Measurements from ENCODE around the gene HEXIM2. TPM values are rescaled to one million over a fixed set of nuclear protein-coding genes. Genes with fewer than 3 reads are reported as not detected.

Gene HEXIM2
- total and polyA plus RNA-seq, 2 of the 13 experiments (the other 11 are each of a cell fraction or from before 2014, with no cell fraction given) = 27.1 to 32.4 TPM

DNA sequence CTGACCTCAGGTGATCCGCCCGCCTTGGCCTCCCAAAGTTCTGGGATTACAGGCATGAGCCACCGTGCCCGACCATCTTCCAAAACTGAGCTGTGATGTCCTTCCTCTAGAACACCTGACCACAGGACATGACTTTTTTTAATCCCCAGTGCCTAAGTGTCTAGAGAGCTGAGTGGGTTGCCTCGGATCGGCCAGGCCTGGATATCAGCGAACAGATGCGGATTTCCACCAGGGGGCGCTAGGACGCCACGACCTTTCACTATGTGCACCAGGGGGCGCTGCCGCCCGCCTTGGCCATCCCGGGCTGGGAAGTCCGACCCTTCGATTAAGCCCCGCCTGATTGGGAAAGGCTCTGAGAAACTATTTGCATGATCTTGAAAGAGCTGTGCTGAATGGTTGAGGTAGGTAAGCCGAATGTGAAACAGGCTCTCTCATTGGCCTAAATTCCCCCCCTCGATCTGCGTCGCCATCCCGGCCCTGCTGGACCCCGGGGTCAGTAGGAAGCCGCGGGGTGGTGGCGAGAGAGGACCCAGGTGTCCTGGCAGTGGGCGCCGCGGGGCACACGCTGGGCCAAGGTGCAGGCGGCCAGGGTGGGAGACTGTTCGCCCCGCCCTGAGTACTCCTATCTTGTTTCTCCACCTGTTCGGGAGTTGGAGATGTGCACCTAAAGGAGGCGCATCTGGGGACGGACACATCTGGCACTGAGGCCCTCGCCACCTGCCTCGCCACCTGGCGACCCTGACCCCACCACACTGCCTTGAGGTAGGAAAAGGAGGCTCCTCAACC lies 26.3 kb upstream of the HEXIM2 start, which contains the start of gene ACBD4 (continued):
- TF ChIP-seq XRCC5 (optimal IDR thresholded peaks at IDR 0.05; ENCODE audit: low read length) (peak; percentile 99), ZNF329 (CRISPR knock-in tag; IDR thresholded peaks at IDR 0.05; ENCODE audit: low read depth) (no peak), ARNT2 (CRISPR knock-in tag; IDR thresholded peaks at IDR 0.05; ENCODE audit: low read depth) (peak; percentile 85), KLF9 (CRISPR knock-in tag; IDR thresholded peaks at IDR 0.05; ENCODE audit: low read depth) (peak; percentile 81; the same call in 1 of the 2 replicates), ZNF530 (CRISPR knock-in tag; IDR thresholded peaks at IDR 0.05; ENCODE audit: low read depth) (peak; percentile 65; the same call in 1 of the 2 replicates), CBFB (CRISPR knock-in tag; IDR thresholded peaks at IDR 0.05) (peak; percentile 91), SAP130 (CRISPR knock-in tag; IDR thresholded peaks at IDR 0.05; ENCODE audit: low read depth) (peak; percentile 85), ZNF549 (CRISPR knock-in tag; IDR thresholded peaks at IDR 0.05) (no peak), KLF13 (CRISPR knock-in tag; IDR thresholded peaks at IDR 0.05) (peak; percentile 77; the same call in 1 of the 2 replicates), MZF1 (CRISPR knock-in tag; IDR thresholded peaks at IDR 0.05; ENCODE audit: borderline replicate concordance) (no peak), ZNF230 (CRISPR knock-in tag; IDR thresholded peaks at IDR 0.05) (peak; percentile 89; the same call in 1 of the 2 replicates), GATAD1 (CRISPR knock-in tag; IDR thresholded peaks at IDR 0.05) (peak; percentile 82), POLR2G (IDR thresholded peaks at IDR 0.05; ENCODE audit: low read depth, low read length) (peak; percentile 97), MTA3 (CRISPR knock-in tag; IDR thresholded peaks at IDR 0.05) (no peak), ZNF30 (CRISPR knock-in tag; IDR thresholded peaks at IDR 0.05) (0 out of 2 replicates have a peak, but pooled peaks have one; percentile 17), STAG1 (CRISPR knock-in tag; IDR thresholded peaks at IDR 0.05) (peak; percentile 98), ZNF564 (CRISPR knock-in tag; IDR thresholded peaks at IDR 0.05) (peak; percentile 66; the same call in 1 of the 2 replicates), ZFP36 (IDR thresholded peaks at IDR 0.05; ENCODE audit: borderline replicate concordance, low read depth, low read length, partially characterized antibody) (no peak), MBD4 (IDR thresholded peaks at IDR 0.05; ENCODE audit: borderline replicate concordance, low read length) (no peak), TBP (CRISPR knock-in tag; IDR thresholded peaks at IDR 0.05) (0 out of 2 replicates have a peak, but pooled peaks have one; percentile 32), KMT2A (CRISPR knock-in tag; IDR thresholded peaks at IDR 0.05) (peak; percentile 82), STAT5B (CRISPR knock-in tag; IDR thresholded peaks at IDR 0.05) (peak; percentile 28; the same call in 1 of the 2 replicates)
- TF ChIP-seq, protein P1, sequence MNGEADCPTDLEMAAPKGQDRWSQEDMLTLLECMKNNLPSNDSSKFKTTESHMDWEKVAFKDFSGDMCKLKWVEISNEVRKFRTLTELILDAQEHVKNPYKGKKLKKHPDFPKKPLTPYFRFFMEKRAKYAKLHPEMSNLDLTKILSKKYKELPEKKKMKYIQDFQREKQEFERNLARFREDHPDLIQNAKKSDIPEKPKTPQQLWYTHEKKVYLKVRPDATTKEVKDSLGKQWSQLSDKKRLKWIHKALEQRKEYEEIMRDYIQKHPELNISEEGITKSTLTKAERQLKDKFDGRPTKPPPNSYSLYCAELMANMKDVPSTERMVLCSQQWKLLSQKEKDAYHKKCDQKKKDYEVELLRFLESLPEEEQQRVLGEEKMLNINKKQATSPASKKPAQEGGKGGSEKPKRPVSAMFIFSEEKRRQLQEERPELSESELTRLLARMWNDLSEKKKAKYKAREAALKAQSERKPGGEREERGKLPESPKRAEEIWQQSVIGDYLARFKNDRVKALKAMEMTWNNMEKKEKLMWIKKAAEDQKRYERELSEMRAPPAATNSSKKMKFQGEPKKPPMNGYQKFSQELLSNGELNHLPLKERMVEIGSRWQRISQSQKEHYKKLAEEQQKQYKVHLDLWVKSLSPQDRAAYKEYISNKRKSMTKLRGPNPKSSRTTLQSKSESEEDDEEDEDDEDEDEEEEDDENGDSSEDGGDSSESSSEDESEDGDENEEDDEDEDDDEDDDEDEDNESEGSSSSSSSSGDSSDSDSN (CRISPR knock-in tag; IDR thresholded peaks at IDR 0.05) = peak; percentile 90
- TF ChIP-seq, protein P2, sequence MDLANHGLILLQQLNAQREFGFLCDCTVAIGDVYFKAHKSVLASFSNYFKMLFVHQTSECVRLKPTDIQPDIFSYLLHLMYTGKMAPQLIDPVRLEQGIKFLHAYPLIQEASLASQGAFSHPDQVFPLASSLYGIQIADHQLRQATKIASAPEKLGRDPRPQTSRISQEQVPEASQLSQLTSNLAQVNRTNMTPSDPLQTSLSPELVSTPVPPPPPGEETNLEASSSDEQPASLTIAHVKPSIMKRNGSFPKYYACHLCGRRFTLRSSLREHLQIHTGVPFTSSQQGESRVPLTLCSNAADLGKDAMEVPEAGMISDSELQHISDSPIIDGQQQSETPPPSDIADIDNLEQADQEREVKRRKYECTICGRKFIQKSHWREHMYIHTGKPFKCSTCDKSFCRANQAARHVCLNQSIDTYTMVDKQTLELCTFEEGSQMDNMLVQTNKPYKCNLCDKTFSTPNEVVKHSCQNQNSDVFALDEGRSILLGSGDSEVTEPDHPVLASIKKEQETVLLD (CRISPR knock-in tag; IDR thresholded peaks at IDR 0.05; ENCODE audit: low read depth) = no peak
- TF ChIP-seq, protein P3, sequence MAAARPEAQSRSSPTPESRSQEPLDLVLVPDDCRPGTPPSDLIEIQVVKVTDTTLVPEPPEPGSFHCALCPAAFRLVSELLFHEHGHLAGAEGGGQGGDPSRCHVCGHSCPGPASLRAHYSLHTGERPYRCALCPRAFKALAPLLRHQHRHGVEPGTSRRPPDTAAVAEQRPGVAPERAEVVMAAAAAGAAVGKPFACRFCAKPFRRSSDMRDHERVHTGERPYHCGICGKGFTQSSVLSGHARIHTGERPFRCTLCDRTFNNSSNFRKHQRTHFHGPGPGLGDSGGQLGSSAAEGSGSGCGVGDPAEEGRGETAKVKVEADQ (CRISPR knock-in tag; IDR thresholded peaks at IDR 0.05; ENCODE audit: borderline replicate concordance) = peak; percentile 94
- TF ChIP-seq, protein P4, sequence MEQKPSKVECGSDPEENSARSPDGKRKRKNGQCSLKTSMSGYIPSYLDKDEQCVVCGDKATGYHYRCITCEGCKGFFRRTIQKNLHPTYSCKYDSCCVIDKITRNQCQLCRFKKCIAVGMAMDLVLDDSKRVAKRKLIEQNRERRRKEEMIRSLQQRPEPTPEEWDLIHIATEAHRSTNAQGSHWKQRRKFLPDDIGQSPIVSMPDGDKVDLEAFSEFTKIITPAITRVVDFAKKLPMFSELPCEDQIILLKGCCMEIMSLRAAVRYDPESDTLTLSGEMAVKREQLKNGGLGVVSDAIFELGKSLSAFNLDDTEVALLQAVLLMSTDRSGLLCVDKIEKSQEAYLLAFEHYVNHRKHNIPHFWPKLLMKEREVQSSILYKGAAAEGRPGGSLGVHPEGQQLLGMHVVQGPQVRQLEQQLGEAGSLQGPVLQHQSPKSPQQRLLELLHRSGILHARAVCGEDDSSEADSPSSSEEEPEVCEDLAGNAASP (CRISPR knock-in tag; IDR thresholded peaks at IDR 0.05; ENCODE audit: borderline replicate concordance) = peak; percentile 81; the same call in 1 of the 2 replicates
